Panc1 (cell line): ENCODE results near the gene CALCOCO2. TPM values are rescaled to one million over a fixed set of nuclear protein-coding genes. Genes with fewer than 3 reads are reported as not detected.

ENCODE experiments used
- ATAC-seq: fragments of 200-7000 bp; cut with Tn5 transposase; 2 replicates; pipeline ENCODE4 v1.9.1; 2020; ENCODE audit warnings: mild to moderate bottlenecking, moderate library complexity
- BruUV-seq: library from RNA; stranded (reverse); fragments of 400-500 nt; replicated peaks from 2 replicates; lab custom pipeline; 2021; lab: Mats Ljungman, UMichigan
- CTCF ChIA-PET: fragments of 300-600 bp; sonication (Branson Sonifier 250); formaldehyde crosslinking; loops from one replicate; lab custom pipeline; 2022; ENCODE audit warnings: antibody characterized with exemption; lab: Charles Lee
- POLR2A ChIA-PET: fragments of 300-600 bp; sonication (Branson Sonifier 250); formaldehyde crosslinking; loops from one replicate; lab custom pipeline; 2022; ENCODE audit warnings: antibody characterized with exemption; lab: Charles Lee
- DNase-seq: peaks from one replicate; pipeline ENCODE4 v3.0.0-alpha.2; 2010; ENCODE audit warnings: low read depth, low spot score
- H3K27ac ChIP-seq: 2 replicates; pipeline ENCODE4 v1.5.1; 2011; ENCODE audit warnings: mild to moderate bottlenecking, low read length, inconsistent platforms
- H3K27me3 ChIP-seq: fragments of 200-500 bp; sonication (Bioruptor generic); 2 replicates; pipeline ENCODE4 v1.6.0; 2014; ENCODE audit warnings: low read length, inconsistent platforms; ENCODE audit not compliant: control insufficient read depth, insufficient read depth
- H3K36me3 ChIP-seq: fragments of 200-500 bp; sonication (Bioruptor generic); 2 replicates; pipeline ENCODE4 v1.5.1; 2014; ENCODE audit warnings: inconsistent platforms, mild to moderate bottlenecking, low read length, moderate library complexity; ENCODE audit not compliant: control insufficient read depth, insufficient read depth
- H3K4me1 ChIP-seq: 2 replicates; pipeline ENCODE4 v1.5.1; 2011; ENCODE audit warnings: inconsistent platforms, mild to moderate bottlenecking, low read length, moderate library complexity; ENCODE audit not compliant: control insufficient read depth, insufficient read depth
- H3K4me3 ChIP-seq, 2 experiments: 2 replicates each; pipeline ENCODE4 v1.5.1; 2011 to 2012; ENCODE audit warnings: low read depth in 2 of 2, low read length in 2 of 2, mild to moderate bottlenecking in 2 of 2, inconsistent platforms in 1 of 2, moderate library complexity in 1 of 2
- H3K9me3 ChIP-seq: fragments of 200-500 bp; sonication (Bioruptor generic); 2 replicates; pipeline ENCODE4 v1.5.1; 2014; ENCODE audit warnings: low read depth, mild to moderate bottlenecking, inconsistent platforms, low read length, moderate library complexity; ENCODE audit not compliant: control insufficient read depth, insufficient read depth
- POLR2AphosphoS5 ChIP-seq: IDR thresholded peaks from 2 replicates; pipeline ENCODE4 v1.6.1; 2012; ENCODE audit warnings: mild to moderate bottlenecking, low read depth, low read length, moderate library complexity
- REST ChIP-seq, 2 experiments: IDR thresholded peaks; 2 replicates each; pipeline ENCODE4 v1.6.1; 2011 to 2012; ENCODE audit warnings: low read depth in 2 of 2, control low read depth in 1 of 2, low read length in 1 of 2, mild to moderate bottlenecking in 1 of 2, moderate library complexity in 1 of 2; ENCODE audit not compliant: insufficient read depth in 1 of 2
- SIN3A ChIP-seq: IDR thresholded peaks from 2 replicates; pipeline ENCODE4 v1.6.1; 2012; ENCODE audit warnings: low read depth, mild to moderate bottlenecking, low read length, moderate library complexity, borderline replicate concordance; ENCODE audit not compliant: insufficient read depth
- TCF7L2 ChIP-seq: IDR thresholded peaks from 2 replicates; pipeline ENCODE4 v1.6.1; 2011; ENCODE audit warnings: mild to moderate bottlenecking, low read depth, low read length, inconsistent platforms
- in situ Hi-C: cut with HindIII; loops from 2 replicates; pipeline ENCODE4 v1.10.0; 2016; ENCODE audit warnings: low sequenced_read_pairs, low pct_unique_long_range_greater_than_20kb
- intact Hi-C: fragments of 100-400 bp; cut with micrococcal nuclease; formaldehyde crosslinking; loops from one replicate; pipeline ENCODE4 v1.10.0; 2022; ENCODE audit not compliant: unreplicated experiment
- total RNA-seq: library from RNA; stranded (reverse); gene quantifications from one replicate; pipeline ENCODE4 v1.2.1, GENCODE V29; 2021; ENCODE audit not compliant: unreplicated experiment
- TF ChIP-seq, protein P1 (sequence below): fragments of 450-650 bp; IDR thresholded peaks from 2 replicates; pipeline ENCODE4 v1.5.1; 2017; ENCODE audit warnings: mild to moderate bottlenecking

Gene CALCOCO2
- total RNA-seq, 1 experiment from 2014 or later = 282 TPM

DNA sequence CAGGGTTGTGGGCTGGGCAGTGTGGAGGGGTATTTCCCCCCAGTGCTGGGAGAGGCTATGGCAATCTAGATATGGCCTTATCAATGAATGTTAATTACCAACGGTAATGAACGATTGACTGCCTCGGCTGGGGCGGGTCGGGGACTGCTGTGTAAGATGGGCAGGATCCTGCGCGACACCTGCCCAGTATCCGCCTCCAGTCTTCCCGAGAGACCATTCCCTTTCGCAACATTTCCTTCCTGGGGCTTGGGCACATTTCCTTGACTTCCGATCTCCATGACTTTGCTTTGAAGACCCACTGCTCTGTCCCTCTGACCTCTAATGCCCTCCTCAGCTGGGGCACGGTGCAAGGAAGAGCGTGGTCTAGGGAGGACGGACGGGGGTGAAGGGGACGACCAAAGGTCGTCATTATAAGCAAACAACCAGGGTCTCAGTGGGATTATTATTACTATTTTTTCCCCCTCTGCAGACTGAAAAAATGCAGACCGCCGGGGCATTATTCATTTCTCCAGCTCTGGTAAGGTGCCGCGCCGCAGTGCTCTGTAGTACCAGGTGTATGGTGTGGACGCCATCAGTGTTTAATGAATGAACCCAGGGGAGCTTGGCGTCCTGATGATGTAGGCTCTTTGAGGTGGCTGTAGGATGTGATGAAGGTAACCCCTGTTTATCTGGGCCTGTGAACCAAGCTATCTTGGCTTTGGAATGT lies 62.3 kb downstream of the CALCOCO2 start:
- H3K27me3 ChIP-seq = no peaks in the 10 kb centered on the region
- no peaks in the 10 kb centered on the region for H3K9me3 ChIP-seq
- no peak for DNase-seq
- peak; percentile 0 for ATAC-seq
- peak overlapping the region; percentile 80 to 95 for H3K4me3 ChIP-seq
- TSS peak; percentile 83 for BruUV-seq
- TF ChIP-seq REST (IDR thresholded peaks at IDR 0.05; ENCODE audit: insufficient read depth in 1 of 2, low read depth in 2 of 2, low read length in 1 of 2) (no peak), TCF7L2 (no peak), POLR2AphosphoS5 (no peak), SIN3A (0 out of 2 replicates have a peak, but pooled peaks have one; percentile 98)
- TF ChIP-seq, protein P1, sequence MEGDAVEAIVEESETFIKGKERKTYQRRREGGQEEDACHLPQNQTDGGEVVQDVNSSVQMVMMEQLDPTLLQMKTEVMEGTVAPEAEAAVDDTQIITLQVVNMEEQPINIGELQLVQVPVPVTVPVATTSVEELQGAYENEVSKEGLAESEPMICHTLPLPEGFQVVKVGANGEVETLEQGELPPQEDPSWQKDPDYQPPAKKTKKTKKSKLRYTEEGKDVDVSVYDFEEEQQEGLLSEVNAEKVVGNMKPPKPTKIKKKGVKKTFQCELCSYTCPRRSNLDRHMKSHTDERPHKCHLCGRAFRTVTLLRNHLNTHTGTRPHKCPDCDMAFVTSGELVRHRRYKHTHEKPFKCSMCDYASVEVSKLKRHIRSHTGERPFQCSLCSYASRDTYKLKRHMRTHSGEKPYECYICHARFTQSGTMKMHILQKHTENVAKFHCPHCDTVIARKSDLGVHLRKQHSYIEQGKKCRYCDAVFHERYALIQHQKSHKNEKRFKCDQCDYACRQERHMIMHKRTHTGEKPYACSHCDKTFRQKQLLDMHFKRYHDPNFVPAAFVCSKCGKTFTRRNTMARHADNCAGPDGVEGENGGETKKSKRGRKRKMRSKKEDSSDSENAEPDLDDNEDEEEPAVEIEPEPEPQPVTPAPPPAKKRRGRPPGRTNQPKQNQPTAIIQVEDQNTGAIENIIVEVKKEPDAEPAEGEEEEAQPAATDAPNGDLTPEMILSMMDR = no peak
- peaks cover 22% of the 10 kb centered on the region for H3K36me3 ChIP-seq
- H3K4me1 ChIP-seq = peaks cover 18% of the 10 kb centered on the region
- in situ Hi-C loops (no loop called here), intact Hi-C loops (no loop called here)
- ChIA-PET CTCF (interaction anchor here (0.6 to 1.1 kb wide), 7 partner anchors 9 to 257 kb away, joined by 3 to 14 read pairs (median 6); no protein-coding TSS in a partner anchor), POLR2A (interaction anchor here (0.5 to 2.2 kb wide), 6 partner anchors 10 to 270 kb away, joined by 3 to 14 read pairs (median 6); no protein-coding TSS in a partner anchor)
- peak overlapping the region; percentile 97 for H3K27ac ChIP-seq

- TF ChIP-seq SIN3A (no peak), POLR2AphosphoS5 (no peak), REST (IDR thresholded peaks at IDR 0.05; ENCODE audit: insufficient read depth in 1 of 2, low read depth in 2 of 2, low read length in 1 of 2) (no peak), TCF7L2 (no peak)
- TF ChIP-seq, protein P1 = no peak
- ChIA-PET CTCF (interaction anchor here (0.7 to 1.1 kb wide), 3 partner anchors 9 to 215 kb away, joined by 3 to 10 read pairs (median 3); no protein-coding TSS in a partner anchor), POLR2A (interaction anchor here (2.2 kb wide), 1 partner anchor 13 kb away, joined by 12 read pairs; no protein-coding TSS in a partner anchor)
- H3K27me3 ChIP-seq = no peaks in the 10 kb centered on the region
- intact Hi-C loops = no loop called here
- ATAC-seq (no peak), DNase-seq (no peak)
- peaks cover 22% of the 10 kb centered on the region for H3K36me3 ChIP-seq
- peak overlapping the region; percentile 97 for H3K27ac ChIP-seq
- in situ Hi-C loops = no loop called here
- BruUV-seq = no TSS peak
- peak overlapping the region; percentile 80 to 95 for H3K4me3 ChIP-seq
- H3K9me3 ChIP-seq = no peaks in the 10 kb centered on the region
- peaks cover 18% of the 10 kb centered on the region for H3K4me1 ChIP-seq
These were observed 63.0 kb downstream of the CALCOCO2 start for GRCh38 chr17:48893646-48894508.
